ENCODE data around the gene PPP1R1C.

GRCh38 chr2:182101263-182101662, 115.6 kb downstream of the PPP1R1C start:
- TF ChIP-seq CTCF (IDR thresholded peaks at IDR 0.05), result peak in 1 of 5 experiments; percentile 19
- TF ChIP-seq POLR2AphosphoS5 (IDR thresholded peaks at IDR 0.05), result no peak
- TF ChIP-seq POLR2A (IDR thresholded peaks at IDR 0.05), result no peak

Data from transverse colon (tissue), 4 donors.